Measurements from ENCODE around the gene KIF5B. TPM values are rescaled to one million over a fixed set of nuclear protein-coding genes. Genes with fewer than 3 reads are reported as not detected.
"Not testable (repeated sequence)": the region's sequence is repeated elsewhere in the genome, so short reads cannot be mapped to it uniquely, and the experiment has no call there.

The KIF5B gene
- total RNA-seq (2014; rRNA removed; shearing (Covaris generic)): 122 TPM in 2 replicates

DNA sequence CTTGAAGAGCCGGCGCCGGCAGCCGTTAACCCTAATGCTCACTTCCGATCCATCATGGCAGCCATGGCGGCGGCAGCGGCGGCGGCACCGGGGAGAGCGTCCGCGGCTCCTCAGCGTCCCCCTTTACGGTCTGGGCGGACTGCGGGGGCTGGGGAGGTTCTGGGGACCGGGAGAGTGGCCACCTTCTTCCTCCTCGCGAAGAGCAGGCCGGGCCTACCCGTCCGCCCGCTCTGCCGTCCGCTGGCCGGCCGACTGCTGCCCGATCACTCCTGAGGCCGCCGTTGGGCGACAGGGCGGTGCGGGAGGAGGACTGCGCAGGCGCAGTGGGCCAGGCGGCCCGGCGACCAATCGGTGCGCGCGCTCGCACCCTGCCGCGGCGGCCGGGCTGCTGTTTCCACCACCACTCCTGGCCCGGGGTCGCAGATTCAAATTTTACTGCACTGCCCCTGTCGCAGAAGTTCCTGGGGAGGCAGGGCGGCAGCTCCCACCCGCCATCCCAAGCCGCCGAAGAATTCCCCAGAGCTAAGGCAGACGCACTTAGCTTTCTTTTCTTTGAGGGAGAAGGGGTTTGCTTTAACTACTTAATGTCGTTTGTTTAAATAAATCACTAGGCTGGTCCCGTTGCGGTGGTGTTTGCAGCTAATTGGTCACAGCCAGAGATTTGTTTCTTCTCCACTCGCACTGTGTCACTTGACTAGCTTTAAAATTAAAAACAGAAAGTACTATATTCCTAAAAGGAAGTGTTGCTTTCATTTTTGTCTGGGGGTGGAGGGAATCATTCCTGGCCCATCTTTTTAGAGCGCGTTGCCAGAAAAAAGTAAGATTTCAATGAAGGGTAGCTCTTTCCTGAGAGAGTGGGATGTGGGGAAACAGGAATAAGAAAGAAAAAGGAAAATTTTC lies at the start of gene KIF5B:
KIF5B (minus strand) TSS at position 290 of the 900 bp plus-strand sequence. CDS start 452 bp downstream, outside the sequence.
- peak; percentile 92 for DNase-seq (ENCODE audit: low read depth)

- no peak for DNase-seq (ENCODE audit: low read depth)
Observed at GRCh38 chr10:32105782-32106382, 49.7 kb upstream of the KIF5B start.

DNA sequence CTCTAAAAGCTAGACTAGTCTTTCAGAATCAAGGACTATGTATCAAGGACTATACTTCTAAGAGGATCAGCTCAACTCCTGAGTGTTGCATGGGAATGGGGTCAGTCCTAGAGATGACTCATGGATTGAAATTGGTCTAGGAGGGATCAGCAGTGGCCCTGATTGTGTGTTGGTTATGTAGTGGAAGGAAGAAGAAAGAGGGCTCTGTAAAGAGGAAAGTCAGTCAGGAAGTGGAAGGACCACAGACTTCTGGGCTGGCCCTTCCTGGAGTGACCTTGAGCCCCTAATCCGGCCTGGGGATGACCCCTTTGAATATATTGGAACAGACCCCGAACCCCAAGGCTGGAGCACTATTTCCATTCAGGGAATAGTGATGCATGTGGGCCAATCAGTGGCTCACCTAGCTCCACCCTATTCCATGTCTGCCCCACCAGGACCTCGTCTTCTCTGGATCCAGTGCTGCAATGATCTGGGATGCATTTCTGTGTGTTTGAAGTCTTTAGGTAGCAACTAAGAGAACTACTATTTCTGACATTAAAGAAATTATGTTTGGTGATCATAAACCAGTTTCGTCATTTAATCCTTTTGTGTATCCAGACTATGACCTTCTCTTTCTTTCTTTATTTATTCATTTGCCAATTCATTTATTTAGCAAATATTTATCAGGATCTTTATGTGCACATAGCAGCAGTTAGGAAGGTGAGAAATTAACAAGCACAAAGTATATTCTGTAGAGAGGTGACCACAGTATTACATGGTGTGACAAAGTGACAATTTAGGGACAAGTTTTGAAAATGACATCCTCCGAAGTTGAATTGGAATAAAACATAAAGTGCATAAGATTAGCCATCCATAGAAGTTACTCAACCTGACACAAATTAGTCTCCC lies 48.6 kb upstream of the KIF5B start:
- no peak for DNase-seq (ENCODE audit: low read depth)

- no peak for DNase-seq (ENCODE audit: low read depth)
Observed at GRCh38 chr10:32104181-32104580, 48.0 kb upstream of the KIF5B start.

- no peak for DNase-seq (ENCODE audit: low read depth)
Observed at GRCh38 chr10:32103721-32104120, 47.5 kb upstream of the KIF5B start.

DNA sequence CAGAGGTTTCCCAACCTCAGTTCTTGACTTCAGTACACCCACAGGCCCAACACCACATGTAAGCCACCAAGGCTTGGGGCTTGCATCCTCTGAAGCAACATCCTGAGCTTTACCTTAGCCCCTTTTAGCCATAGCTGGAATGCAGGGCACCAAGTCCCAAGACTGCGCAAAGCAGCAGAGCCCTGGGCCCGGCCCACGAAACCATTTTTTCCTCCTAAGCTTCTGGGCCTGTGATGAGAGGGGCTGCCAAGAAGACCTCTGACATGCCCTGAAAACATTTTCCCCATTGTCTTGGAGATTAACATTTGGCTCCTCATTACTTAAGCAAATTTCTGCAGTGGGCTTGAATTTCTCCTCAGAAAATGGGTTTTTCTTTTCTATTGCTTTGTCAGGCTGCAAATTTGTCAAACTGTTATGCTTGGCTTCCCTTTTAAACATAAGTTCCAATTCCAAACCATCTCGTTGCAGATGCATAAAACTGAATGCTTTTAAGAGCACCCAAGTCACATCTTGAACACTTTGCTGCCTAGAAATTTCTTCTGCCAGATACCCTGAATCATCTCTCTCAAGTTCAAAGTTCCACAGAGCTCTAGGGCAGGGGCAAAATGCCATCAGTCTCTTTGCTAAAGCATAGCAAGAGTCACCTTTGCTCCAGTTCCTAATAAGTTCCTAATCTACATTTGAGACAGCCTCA lies 42.5 kb upstream of the KIF5B start:
- DNase-seq (ENCODE audit: low read depth): not testable (repeated sequence)

DNA sequence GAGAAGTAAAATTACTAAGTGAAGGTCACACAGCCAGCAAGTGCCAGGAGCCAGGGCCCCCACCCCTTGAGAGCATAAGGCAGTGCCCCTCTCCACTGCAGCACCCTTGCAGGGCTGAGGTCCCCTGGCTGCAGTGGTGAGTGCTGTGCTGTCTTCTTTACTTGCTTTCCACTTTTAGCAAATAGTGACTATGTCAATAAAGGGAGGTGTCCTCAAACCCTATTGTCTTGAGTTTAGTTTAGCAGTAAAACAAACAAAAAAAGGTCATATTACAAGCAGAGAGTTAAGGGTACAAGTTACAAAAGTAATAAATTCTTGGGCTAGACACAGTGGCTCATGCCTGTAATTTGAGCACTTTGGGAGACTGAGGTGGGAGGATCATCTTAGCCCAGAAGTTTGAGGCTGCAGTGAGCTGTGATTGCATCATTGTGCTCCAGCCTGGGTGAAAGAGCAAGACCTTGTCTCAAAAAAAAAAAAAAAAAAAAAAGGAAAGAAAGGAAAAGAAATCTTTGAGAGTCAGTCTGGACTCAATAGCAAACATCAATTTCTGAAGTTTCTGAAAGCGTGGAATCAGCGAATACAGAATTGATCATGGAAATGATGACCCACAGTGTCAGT lies 39.0 kb upstream of the KIF5B start:
- DNase-seq (ENCODE audit: low read depth): no peak

DNA sequence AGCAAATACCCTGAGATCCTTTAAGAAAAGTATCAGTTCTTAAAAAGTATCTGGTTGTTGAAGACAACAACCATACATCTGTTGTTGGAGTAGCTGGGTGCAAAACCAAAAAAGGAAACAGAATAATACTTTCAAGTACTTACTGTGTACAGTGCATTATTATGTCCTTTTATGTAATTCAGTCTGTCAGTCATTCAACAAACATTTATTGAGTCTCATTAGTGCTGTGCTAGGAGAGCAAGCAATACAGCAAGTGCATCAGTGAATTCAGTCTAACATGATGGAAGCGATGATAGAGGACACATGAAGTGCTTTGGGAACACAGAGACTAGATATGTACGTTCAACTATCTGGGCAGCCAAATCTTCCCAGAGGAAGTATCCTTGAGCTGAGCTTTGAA lies 37.4 kb upstream of the KIF5B start:
- DNase-seq (ENCODE audit: low read depth): no peak

DNA sequence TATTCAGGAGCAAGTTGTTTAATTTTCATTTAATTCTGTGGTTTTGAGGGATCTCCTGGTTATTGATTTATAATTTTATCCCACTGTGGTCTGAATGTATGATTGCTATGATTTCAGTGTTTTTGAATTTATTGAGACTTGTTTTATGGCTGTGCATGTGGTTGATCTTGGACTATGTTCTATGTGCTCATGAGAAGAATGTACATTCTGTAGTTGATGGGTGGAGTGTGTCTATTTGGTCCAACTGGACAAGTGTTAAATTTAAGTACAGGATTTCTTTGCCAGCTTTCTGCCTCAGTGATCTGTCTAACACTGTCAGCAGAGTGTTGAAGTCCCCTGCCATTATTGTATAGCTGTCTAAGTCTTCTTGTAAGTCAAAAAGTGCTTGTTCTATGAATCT lies 34.8 kb upstream of the KIF5B start:
- no peak for DNase-seq (ENCODE audit: low read depth)

DNA sequence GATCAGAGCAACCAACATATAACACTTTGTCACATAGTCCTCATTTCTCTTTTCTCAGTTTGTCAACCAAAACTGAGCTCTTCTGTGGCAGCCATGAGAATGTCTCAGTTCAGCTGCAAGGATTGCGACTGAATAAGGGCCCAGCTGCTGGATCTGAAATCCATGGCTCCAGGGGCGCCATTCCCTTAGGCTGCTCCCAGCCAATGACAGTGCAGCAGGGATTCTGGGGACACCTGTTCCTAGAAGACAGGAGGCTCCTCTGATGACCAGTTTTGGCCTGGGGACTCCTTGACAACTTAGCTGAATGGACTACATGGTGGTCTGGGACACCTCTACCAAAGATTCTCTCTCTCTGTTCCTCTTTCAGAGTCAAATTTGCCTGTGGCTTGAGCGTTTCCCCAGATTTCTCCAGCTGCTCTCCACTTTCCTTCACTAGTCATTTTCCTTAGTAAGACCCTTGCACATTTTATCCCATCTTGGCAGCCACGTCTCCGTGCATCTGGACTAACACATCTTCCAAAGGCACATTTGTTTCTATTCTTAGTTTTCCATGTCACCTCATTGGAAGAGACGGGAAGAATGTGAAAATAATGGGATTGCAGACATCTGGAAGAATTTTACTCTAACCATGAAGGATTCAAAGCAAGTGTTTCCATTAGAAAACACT lies 28.1 kb upstream of the KIF5B start:
- DNase-seq (ENCODE audit: low read depth): no peak

DNA sequence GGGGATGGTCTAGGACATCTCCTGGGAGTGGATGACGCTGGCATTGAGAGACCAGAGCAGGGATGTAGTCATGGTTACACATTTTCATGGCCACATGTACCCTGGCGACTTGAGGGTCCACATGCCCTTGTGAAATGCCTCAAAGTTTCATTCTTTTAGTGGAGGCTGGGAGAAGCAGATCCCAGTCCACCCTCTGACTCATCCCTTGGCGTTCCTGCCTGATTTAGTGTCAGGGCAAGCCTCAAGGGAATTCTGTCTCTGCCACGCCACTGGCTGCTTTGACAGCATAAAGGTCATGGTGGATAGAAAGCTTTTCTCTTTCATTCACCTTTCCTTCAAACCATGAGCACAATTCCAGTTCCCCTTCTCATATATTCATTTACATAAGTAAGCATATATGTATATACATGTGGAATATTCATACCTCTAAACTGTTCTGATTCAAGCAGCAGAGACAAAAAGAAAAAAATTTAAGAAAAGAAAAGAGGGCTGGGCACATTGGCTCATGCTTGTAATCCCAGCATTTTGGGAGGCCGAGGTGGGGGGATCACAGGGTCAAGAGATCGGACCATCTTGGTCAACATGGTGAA lies 21.8 kb upstream of the KIF5B start:
- DNase-seq (ENCODE audit: low read depth): peak; percentile 68

- no peak for DNase-seq (ENCODE audit: low read depth)
Observed at GRCh38 chr10:32073659-32074058, 17.4 kb upstream of the KIF5B start.

DNA sequence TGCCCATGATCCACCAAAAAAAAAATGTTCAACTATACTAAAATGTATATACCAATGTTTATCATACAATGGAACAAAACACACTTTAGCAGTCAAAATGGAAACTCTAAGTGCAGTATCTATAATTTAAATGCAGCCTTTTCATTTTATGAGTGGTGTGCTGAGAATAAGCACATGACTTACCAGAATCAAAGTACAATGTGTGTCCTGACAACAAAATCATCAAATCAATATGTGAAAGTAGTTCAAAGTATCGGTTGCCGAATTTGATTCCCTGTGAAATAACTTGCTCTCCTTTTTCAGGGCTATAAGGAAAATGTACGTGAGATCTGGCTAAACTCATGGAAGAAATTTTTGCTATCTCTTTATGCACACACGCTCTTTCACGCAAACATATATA lies 16.9 kb upstream of the KIF5B start:
- no peak for DNase-seq (ENCODE audit: low read depth)

- no peak for DNase-seq (ENCODE audit: low read depth)
Observed at GRCh38 chr10:32072025-32072800, 16.0 kb upstream of the KIF5B start.

- no peak for DNase-seq (ENCODE audit: low read depth)
Observed at GRCh38 chr10:32070645-32071044, 14.4 kb upstream of the KIF5B start.

DNA sequence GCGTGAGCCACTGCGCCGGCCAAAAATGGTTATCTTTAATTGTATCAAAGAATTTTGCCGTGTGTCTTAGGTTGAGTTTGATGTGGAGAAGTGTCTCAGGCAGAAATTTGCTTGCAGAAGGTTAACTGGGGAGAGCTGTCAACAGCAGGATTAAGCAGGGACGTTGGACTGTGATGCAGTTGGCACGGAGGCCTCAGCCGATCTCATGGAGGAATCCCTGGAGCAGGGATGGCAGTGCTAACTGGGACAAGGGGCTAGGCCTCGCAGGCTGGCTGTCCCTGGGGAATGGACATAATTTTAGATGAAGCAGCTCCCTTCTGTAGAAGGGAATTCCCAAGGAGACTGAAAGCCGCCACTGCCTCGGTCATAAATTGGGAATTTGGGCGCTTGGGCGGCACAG lies 12.3 kb upstream of the KIF5B start:
- no peak for DNase-seq (ENCODE audit: low read depth)

DNA sequence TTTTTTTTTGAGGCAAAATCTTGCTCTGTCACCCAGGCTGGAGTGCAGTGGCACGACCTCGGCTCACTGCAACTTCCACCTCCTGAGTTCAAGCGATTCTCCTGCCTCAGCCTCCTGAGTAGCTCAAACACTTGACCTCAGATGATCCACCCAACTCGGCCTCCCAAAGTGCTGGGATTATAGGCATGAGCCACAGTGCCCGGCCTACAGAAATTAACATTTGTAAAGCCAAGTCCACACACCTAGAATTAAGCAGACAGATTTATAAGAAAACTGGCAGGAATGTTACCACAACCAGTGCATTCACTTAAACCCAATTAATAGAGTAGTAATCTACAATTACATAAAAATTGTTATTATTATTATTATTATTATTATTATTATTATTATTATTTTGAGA lies 11.7 kb upstream of the KIF5B start:
- DNase-seq (ENCODE audit: low read depth): not testable (repeated sequence)

- no peak for DNase-seq (ENCODE audit: low read depth)
Observed at GRCh38 chr10:32065856-32066255, 9.6 kb upstream of the KIF5B start.

DNA sequence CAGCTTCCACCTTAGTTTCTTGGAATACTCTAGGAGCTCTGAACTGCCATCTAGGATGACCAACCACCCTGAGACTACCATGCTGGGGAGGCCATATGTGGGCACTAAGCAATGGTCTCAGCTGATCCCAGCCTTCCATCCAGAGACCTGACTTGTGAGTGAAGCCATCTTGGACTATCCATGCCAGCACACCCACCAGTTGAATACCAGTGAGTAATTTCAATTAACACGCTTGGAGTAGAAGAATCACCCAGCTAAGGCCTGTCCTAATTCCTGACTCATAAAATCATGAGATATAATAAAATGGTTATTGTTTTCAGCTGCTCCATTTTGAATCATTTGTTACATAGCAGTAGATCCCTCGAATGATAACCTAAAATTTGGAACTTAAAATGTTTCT lies 5.2 kb upstream of the KIF5B start:
- no peak for DNase-seq (ENCODE audit: low read depth)

Data from Daoy (cell line).